ENCODE results near the gene LLGL2. TPM values are rescaled to one million over a fixed set of nuclear protein-coding genes. Genes with fewer than 3 reads are reported as not detected.

LLGL2 gene
- total RNA-seq, 1 donor from 2014 or later = 477 TPM

DNA sequence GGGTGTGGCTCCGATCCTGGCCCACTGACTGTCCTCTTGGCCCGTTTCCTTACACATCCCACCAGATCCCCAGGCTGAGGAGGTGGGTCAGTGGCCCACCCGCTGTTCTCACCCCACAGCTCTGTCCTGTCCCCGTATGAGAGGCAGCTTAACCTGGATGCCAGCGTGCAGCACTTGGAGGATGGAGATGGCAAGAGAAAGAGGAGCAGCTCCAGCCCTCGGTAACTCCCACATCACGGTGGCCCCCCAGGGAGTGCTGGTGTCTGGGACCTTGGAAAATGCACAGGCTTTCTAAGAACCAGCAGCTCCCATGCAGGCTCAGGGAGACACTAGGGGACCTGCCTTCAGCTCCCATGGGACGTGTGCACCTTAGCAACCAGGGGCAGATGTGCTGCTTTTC lies 4.2 kb upstream of the LLGL2 start:
- no peak for DNase-seq (ENCODE audit: low spot score)

DNA sequence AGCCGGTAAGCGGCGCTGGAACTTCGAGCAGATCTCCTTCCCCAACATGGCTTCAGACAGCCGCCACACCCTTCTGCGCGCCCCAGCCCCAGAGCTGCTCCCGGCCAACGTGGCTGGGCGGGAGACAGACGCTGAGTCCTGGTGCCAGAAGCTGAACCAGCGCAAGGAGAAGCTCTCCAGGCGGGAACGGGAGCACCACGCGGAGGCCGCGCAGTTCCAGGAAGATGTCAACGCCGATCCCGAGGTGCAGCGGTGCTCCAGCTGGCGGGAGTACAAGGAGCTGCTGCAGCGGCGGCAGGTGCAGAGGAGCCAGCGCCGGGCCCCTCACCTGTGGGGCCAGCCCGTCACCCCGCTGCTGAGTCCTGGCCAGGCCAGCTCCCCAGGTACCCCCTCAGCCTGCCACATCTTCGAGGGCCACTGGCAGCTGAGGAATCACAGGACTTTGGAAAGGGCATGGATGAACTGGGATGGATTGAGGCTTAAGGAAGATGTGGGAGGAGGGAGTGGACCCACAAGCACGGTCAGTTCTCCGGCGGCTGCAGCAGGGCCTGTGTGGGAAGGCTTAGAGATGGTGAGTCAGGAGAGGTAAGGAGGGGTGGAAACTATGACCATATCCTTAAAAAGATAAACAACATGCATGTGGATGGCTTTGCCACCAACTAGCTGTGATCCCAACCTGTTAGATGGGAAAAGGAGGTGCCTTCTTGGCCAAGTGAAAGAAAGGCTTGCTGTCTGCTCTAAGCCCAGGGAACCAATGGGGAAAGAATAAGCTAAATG lies 3.4 kb upstream of the LLGL2 start:
- no peak for DNase-seq (ENCODE audit: low spot score)

GRCh38 chr17:75523647-75524046 lies 1.9 kb upstream of the LLGL2 start:
- DNase-seq (ENCODE audit: low spot score) = no peak

DNA sequence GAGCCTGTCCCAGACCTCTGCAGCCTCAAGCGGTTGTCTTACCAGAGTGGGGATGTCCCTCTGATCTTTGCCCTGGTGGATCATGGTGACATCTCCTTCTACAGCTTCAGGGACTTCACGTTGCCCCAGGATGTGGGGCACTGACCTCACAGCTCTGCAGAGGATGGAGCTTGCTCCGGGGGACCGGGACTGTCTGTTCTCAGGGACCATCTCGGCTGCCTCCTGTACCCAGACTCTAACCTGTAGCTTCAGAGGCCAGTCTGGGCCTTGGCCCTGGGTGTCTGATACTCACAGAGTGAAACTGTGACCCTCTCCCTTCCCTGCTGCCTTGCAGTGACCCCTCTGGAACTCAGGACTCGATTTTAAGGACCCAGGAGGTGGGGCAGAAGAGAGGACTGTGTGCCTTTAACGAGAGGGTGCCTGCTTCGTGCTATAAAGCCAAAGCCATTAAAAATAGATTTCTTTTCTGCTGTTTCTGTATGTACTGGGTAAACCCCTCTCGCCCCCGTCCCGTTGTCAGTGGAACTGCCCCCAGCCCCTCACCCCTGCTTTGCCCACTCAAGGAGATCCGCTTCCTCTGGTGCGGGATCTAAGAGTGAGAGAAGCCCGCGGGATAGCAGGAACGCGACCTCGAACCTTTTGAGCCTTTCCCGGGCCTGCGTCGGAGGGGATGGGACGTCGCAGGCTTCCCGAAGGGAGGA lies 1.1 kb upstream of the LLGL2 start:
- DNase-seq (ENCODE audit: low spot score) = no peak

DNA sequence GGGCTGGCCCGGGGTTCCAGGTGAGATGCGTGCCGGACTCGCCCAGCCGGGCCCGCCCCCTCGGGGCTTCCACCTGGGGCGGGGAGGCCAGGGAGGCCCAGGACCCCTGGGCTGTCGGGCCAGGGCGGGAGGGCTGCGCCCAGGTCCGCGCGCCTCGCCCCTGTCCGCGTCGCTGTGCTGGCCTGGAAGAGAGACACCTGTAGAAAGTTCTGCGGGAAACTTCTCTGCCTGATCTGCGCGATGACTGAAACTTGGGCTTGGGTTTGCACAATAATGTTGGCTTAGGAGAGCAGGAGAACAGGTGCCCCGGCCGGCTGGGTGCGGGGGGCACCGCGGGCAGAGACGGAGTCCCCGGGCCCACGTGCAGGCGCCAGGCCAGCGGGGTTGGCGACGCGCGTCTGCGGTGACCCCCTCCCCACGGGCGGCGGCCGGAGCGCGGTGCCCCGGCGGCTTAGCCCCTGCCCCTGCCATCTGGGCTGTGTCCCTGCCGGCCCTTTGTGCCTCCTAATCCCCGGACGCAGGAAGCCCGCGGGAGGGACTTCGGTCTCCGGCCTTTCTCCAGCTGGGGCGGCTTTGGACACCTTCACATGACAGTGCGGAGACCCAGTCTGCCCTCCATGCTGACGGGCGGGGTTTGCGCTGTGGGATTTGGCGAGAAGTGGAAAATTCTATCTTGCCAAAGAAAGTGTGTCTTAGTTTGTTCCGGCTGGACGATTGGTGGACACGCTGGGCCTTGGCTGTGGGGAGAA lies 483 bp downstream of the LLGL2 start:
- no peak for DNase-seq (ENCODE audit: low spot score)

DNA sequence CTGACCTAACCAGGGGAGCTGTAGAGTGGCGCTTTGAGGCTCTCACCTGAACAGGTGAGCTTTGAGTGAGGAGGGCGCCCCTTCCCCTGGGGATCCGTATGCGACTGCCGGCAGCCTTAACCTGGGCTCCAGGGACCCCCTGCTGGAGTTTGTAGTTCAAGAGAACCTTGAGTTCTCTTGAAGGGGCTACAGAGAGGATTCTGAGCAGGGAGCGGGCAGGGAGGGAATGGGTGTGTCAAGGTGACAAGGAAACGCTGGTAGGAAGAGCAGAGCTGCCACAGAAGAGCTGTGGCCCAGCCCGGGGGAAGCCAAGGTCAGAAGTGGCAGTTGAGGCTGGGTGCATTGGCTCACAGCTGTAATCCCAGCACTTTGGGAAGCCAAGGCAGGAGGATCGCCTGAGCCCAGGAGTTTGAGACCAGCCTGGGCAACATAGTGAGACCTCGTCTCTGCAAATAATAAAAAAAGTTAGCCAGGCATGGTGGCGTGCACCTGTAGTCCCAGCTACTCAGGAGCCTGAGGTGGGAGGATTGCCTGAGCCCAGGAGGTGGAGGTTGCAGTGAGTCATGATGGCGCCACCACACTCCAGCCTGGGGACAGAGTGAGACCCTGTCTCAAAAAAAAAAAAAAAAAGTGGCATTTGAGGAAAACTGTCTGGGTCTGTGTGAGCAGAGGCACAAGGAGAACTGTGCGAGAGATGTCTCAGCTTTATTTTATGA lies 1.2 kb downstream of the LLGL2 start:
- peak; percentile 42 for DNase-seq (ENCODE audit: low spot score)

- DNase-seq (ENCODE audit: low spot score) = no peak
Measured at GRCh38 chr17:75530837-75531720, 5.6 kb downstream of the LLGL2 start.

DNA sequence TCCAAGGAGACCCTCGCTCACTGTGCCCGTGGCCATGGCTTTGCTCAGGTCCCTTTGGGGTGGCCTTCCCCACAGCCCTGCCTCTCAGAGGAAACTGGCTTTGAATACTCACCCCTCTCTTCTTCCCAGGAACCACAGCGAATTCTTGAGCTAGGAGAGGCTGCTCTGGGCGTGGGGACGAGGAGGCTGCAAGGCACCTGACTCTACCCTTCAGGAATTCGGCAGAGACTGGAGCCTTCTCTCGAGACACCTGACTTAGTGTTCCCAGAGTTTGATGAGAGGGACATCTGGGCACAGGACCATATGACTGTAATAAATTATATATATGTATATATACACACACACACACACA lies 6.2 kb downstream of the LLGL2 start:
- no peak for DNase-seq (ENCODE audit: low spot score)

- peak; percentile 86 for DNase-seq (ENCODE audit: low spot score)
Measured at GRCh38 chr17:75535119-75535537, 9.6 kb downstream of the LLGL2 start.

DNA sequence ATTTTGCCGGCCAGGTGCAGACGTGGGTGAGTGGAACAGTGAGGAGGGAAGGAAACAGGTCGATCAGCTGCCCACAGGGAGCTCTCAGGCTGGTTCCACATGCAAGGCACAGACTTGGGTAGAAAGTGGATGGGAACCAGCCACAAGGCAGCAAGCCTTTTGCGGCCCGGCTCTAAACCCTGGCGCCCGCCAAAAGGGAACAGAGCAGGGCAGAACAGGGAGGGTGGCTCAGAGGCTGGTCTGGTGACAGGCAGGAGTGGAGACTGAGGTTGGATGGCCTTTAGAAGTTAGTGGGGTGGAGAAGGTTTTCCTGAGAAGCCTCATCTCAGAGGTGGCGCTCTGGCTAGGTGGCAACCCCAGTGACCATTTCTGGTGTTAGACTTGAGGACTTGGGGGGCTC lies 10.4 kb downstream of the LLGL2 start:
- no peak for DNase-seq (ENCODE audit: low spot score)

GRCh38 chr17:75536366-75536765 lies 10.9 kb downstream of the LLGL2 start:
- no peak for DNase-seq (ENCODE audit: low spot score)

- DNase-seq (ENCODE audit: low spot score) = no peak
Measured at GRCh38 chr17:75539967-75540729, 14.7 kb downstream of the LLGL2 start.

GRCh38 chr17:75540923-75541503 lies 15.5 kb downstream of the LLGL2 start:
- no peak for DNase-seq (ENCODE audit: low spot score)

- DNase-seq (ENCODE audit: low spot score) = no peak
Measured at GRCh38 chr17:75542229-75542628, 16.7 kb downstream of the LLGL2 start.

DNA sequence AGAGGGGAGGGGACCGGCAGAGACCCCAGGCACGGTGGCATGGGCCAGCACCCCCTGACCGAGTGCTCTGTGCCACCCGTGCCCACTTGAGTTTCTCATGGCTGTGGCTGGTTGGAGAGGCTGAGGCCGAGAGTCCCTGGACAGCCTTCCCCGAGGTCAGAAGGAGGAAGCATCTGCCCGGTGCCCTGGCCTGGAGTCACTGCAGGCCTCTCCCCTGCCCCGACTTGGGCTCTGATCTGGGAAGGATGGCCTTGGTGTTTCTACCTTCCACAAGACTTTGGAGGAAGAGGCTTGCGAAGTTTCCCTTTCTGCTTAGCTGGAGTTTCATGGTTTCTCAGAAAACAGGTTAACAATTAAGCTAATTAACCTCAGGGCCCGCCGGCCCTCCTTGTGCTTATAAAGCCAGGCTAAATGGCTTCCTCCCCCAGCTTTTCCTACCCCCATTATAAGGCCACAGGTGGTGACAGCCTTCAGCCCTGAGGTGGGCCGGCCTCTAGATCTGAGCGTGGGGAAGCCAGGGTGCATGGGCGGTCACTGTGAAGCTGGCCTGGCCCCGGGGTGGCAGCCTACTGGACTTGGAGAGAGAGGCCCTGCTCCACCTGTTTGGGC lies 17.3 kb downstream of the LLGL2 start:
- DNase-seq (ENCODE audit: low spot score) = no peak

DNA sequence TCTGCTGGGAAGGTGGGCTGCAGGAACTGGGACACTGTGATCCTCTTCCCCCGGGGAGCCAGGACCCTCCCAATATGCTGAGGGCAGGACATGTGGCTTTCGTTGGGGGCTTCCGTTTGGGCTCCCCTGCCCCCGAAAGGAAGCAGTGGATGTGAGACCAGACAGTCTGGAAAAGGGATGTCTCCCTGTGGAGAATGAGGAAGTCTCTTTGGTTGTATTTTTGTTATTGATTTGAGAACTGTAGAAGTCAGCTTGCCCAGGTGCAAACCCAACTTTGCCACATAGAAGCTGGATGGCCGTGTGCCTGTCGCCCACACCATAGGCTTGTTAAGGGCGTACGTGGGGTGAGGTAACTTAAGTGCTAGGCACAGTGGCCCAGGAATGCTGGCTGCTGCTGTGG lies 18.8 kb downstream of the LLGL2 start:
- no peak for DNase-seq (ENCODE audit: low spot score)

DNA sequence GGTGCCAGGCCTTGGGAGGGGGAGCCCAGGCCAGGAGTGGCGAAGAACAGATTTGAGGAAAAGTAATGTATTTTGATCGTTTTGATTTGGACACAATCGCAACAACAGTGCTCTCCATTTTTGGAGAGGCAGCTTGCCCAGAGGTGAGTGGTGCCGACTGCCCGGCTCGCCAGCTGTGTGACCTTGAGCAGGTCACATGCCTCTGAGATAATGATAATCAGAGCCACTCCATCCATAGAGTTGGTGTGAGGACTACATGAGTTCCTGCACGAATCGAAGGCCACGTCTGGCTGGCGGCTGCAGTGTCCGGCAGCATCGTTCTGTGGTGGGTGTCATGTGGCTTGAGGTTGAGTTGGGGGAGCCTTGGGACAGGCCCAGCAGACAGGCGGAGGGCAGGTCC lies 20.7 kb downstream of the LLGL2 start:
- DNase-seq (ENCODE audit: low spot score) = no peak

DNA sequence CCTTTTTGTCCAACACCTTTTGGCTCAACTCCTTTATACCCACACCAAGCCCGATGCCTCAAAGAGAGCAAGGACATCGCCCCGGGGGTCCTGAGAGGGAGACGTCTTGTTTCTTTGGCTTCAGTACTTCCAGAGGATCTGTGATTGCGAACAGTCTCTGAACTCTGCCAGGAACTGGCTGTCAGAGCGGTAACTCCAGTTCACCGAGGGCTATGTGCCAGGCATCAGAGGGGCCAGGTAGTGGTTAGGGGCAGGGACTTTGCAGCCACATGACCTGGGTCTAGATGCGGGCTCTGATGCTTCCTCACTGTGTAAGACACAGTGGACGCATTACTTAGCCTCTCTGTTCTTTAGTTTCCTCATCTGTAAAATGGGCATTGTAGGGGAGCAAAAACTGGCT lies 21.6 kb downstream of the LLGL2 start:
- no peak for DNase-seq (ENCODE audit: low spot score)

- no peak for DNase-seq (ENCODE audit: low spot score)
Measured at GRCh38 chr17:75548813-75549212, 23.3 kb downstream of the LLGL2 start.
